Effector memory CD8-positive, alpha-beta T cell (primary cell): ENCODE measurements around the gene CLCNKB.
"Not testable (repeated sequence)": the region's sequence is repeated elsewhere in the genome, so short reads cannot be mapped to it uniquely, and the experiment has no call there.

ENCODE experiments used
- ATAC-seq: fragments of 150-1000 bp; cut with Tn5 transposase; replicated peaks from 2 replicates; pipeline ENCODE4 v1.10.0; 2021; ENCODE audit warnings: mild to moderate bottlenecking, moderate library complexity
- DNase-seq, 3 experiments: peaks; one replicate each; pipeline ENCODE4 v3.0.0; 2021
- H3K27ac Mint-ChIP-seq, 2 donors: one replicate each; pipeline ENCODE4 v1.8.0; 2022; ENCODE audit warnings: mild to moderate bottlenecking in 2 of 2, mixed read lengths in 2 of 2, moderate library complexity in 2 of 2
- H3K27me3 Mint-ChIP-seq, 2 donors: one replicate each; pipeline ENCODE4 v1.8.0; 2022; ENCODE audit warnings: mixed read lengths in 2 of 2
- H3K36me3 Mint-ChIP-seq: one replicate; pipeline ENCODE4 v1.8.0; 2022; ENCODE audit warnings: mild to moderate bottlenecking, moderate library complexity, mixed read lengths; ENCODE audit not compliant: insufficient read depth
- H3K4me1 Mint-ChIP-seq, 2 donors: one replicate each; pipeline ENCODE4 v1.8.0; 2022; ENCODE audit warnings: low read depth in 2 of 2, mixed read lengths in 2 of 2
- H3K4me3 Mint-ChIP-seq, 2 donors: one replicate each; pipeline ENCODE4 v1.8.0; 2022; ENCODE audit warnings: mild to moderate bottlenecking in 2 of 2, mixed read lengths in 2 of 2, moderate library complexity in 2 of 2
- H3K9me3 Mint-ChIP-seq, 2 donors: one replicate each; pipeline ENCODE4 v1.8.0; 2022; ENCODE audit warnings: mixed read lengths in 2 of 2

The CLCNKB gene

DNA sequence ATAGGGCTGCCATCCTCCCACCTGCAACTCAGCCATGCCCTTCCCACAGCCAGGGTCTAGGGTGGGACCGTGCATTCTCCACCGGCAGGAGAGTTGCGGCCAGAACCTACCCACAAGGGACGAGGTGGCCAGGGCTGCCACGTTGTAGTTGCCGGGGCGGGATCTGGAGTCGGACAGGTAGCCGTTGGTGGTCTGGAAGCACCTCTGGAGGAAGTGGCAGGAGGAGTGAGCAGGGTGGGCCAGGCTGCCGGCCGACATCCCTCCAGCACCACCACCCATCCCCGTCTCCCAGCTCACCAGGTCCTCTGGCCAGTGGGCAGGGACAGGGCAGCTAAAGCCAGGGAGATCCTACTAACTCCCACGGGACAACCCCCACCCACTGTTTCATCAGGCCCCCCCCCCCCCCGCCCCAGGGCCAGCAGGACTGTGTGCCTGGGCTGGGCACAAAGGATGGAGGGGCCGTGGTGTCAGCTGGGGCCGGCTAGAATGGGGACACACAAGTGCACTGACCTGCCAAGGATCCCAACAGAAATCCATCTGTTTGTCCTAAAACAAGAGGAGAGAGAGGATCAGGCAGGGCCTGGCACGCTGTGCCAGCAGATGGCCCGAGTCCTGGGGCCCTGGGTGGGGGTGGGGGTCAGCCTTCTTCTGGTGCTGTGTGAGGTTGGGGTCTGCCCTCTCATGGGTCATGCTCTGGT lies 18.6 kb downstream of the CLCNKB start:
- not testable (repeated sequence) for H3K9me3 Mint-ChIP-seq, DNase-seq, ATAC-seq, H3K36me3 Mint-ChIP-seq, H3K27ac Mint-ChIP-seq, H3K4me3 Mint-ChIP-seq
- Mint-ChIP-seq H3K27me3 (peaks cover 11 to 40% of the 10 kb centered on the region in 2 donors), H3K4me1 (peaks cover 18 to 19% of the 10 kb centered on the region in 2 donors)

DNA sequence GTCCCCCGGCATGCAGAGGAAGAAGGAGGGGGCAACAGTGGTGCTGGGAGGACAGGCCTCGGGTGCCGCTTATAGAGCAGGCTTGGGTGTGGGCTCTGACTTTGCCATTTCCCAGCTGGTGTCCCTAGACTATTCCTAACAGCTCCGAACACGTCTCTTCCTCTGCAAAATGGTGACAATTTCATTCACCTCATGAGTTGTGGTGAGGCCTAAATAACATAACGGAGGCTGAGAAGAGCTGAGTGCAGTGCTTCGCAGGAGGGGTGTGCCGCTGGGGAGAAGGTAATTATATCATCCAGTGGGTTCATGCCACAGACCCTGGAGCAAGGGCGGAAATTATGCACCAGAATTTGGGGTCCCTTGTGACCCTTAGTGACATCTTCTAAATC lies 19.1 kb downstream of the CLCNKB start:
- ATAC-seq, H3K9me3 Mint-ChIP-seq, H3K27ac Mint-ChIP-seq, H3K4me3 Mint-ChIP-seq, H3K36me3 Mint-ChIP-seq, DNase-seq: not testable (repeated sequence)
- Mint-ChIP-seq H3K27me3 (peaks cover 11 to 40% of the 10 kb centered on the region in 2 donors), H3K4me1 (peaks cover 19 to 20% of the 10 kb centered on the region in 2 donors)

DNA sequence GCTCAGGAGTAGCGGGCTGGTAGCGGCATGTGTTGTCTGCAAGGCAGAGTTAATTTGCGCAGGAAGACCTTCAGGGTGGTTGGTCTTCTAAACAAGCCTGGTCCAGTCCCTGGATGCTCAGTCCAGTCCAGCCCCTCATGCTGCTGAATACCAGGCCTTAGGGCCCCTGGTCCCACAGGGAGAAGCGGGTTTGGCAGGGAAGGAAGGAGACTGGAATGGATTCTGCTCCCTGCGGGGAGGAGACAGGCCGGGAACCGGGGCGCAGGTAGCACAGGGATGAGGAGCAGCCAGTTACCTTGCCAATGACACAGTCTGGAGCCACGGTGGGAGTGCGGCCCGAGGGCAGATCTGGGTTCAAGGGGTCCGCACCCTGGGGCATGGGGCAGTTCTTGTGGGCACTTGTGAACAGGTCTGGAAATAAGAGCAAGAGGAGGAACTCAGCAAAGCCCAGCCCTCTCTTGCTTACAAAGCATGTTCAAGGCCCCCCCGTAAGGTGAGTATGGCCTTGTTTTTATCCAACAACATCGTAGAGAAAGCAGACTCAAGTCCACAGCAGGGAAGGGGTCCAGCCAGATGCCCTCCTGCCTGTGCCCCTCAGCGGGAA lies 19.7 kb downstream of the CLCNKB start:
- peaks cover 11 to 40% of the 10 kb centered on the region in 2 donors for H3K27me3 Mint-ChIP-seq
- no peaks in the 10 kb centered on the region for H3K9me3 Mint-ChIP-seq
- H3K4me3 Mint-ChIP-seq: no peak overlapping the region
- peaks cover 19 to 21% of the 10 kb centered on the region in 2 donors for H3K4me1 Mint-ChIP-seq
- ATAC-seq (no peak), DNase-seq (no peak)
- H3K27ac Mint-ChIP-seq: no peak overlapping the region
- no peaks in the 10 kb centered on the region for H3K36me3 Mint-ChIP-seq

DNA sequence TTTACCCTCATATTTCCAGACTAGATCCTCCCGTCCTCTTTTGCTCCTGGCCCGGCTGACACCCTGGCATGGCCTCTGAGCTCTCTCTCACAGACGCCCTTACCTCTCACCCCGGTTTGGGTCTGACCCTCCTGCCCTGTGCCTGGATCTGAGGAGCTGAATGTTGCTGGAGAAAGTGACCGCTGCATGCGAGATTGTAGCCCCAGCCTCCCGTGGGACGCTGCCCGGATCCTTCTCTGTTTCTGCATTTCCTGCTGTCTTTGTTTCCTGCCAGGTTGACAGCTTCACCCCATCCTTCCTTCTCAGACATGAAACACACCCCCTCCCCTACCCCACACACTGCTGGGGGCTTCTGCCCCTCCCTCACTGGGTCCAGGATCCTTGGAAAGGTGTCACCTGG lies 20.3 kb downstream of the CLCNKB start:
- Mint-ChIP-seq H3K4me1 (peaks cover 19 to 24% of the 10 kb centered on the region in 2 donors), H3K9me3 (no peaks in the 10 kb centered on the region), H3K36me3 (no peaks in the 10 kb centered on the region), H3K27ac (peak overlapping the region in 1 of 2 donors; percentile 37), H3K4me3 (peak overlapping the region in 1 of 2 donors; percentile 36), H3K27me3 (peaks cover 11 to 45% of the 10 kb centered on the region in 2 donors)
- ATAC-seq (no peak), DNase-seq (no peak)

DNA sequence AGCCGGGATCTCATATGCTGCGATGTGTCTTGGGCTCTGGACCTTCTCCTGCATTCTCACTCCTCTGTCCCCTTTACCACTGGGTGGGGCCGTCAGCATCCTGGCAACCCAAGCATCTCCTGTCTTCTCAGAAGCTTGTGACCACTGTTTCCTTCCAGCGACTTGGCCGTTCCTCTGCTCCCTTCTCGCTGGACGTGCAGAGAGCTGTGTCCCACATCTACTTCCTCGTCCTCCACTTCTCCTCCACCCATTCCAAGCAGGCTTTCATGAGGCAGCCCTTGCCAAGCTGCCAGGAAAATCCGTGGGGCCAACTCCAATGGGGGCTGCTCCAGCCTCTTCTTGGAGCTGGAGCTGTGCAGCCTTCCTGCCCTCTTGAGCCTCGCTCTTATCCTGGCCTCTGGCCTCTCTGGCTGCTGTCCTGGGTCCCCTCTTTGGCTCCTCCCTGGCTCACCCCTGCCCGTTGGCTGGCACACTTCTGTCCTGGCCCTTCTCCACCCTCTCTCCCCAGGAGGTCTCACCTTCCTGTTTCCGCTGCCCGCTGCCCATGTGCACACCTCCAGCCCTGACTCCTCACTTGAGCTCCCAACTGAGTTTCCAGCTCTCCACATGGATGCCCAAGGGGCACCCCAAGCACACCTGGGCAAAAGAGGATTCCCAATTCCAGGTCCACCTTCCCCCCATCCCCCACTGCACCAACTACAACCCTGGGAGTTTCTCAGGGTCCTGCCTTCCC lies 21.1 kb downstream of the CLCNKB start:
- no peak for ATAC-seq
- Mint-ChIP-seq H3K4me1 (peaks cover 19 to 24% of the 10 kb centered on the region in 2 donors), H3K4me3 (peak overlapping the region in 1 of 2 donors; percentile 51), H3K9me3 (no peaks in the 10 kb centered on the region), H3K27ac (peak overlapping the region in 1 of 2 donors; percentile 37), H3K27me3 (peaks cover 11 to 48% of the 10 kb centered on the region in 2 donors), H3K36me3 (no peaks in the 10 kb centered on the region)
- DNase-seq: no peak

DNA sequence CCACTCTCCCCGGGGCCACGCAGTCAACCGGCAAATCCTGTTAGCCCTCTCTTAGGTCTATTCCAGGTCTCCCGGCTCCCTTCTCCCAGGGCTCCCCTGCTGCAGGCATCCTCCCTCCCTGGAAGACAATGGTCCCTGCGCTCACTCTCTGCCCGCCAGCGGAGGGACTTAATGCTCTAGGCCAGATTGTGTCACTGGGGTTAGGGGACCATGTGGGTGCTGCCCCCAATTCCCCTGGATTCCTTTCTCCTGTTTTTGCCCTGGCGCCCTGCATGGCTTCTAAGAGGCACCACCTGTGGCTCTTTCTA lies 21.6 kb downstream of the CLCNKB start:
- peak overlapping the region in 1 of 2 donors; percentile 51 for H3K4me3 Mint-ChIP-seq
- no peaks in the 10 kb centered on the region for H3K36me3 Mint-ChIP-seq
- ATAC-seq: no peak
- H3K27me3 Mint-ChIP-seq: peaks cover 11 to 45% of the 10 kb centered on the region in 2 donors
- peak overlapping the region in 1 of 2 donors; percentile 64 for H3K27ac Mint-ChIP-seq
- H3K4me1 Mint-ChIP-seq: peaks cover 23 to 29% of the 10 kb centered on the region in 2 donors
- H3K9me3 Mint-ChIP-seq: no peaks in the 10 kb centered on the region
- no peak for DNase-seq

DNA sequence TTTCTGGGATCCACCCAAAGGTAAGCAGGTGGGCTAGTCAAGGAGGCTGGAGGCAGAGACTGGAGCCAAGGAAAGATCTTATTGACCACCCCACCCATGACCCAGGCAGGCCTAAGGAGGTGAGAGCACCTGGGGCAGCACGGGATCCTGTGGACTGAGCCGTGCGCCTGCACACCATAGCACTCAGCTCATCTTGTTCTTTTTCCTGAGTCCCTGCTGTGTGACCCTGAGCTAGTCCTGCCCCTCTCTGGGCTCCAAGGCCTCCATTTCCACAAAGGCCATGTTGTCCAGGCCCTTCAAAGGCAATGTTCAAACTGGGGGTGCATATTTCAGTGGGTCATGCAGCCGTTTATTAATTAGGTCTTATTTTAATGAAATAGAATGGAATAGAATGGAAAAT lies 22.7 kb downstream of the CLCNKB start:
- Mint-ChIP-seq H3K9me3 (no peaks in the 10 kb centered on the region), H3K36me3 (no peaks in the 10 kb centered on the region), H3K4me1 (peaks cover 25 to 38% of the 10 kb centered on the region in 2 donors), H3K4me3 (no peak overlapping the region), H3K27me3 (peaks cover 11 to 40% of the 10 kb centered on the region in 2 donors), H3K27ac (no peak overlapping the region)
- DNase-seq: no peak
- no peak for ATAC-seq

DNA sequence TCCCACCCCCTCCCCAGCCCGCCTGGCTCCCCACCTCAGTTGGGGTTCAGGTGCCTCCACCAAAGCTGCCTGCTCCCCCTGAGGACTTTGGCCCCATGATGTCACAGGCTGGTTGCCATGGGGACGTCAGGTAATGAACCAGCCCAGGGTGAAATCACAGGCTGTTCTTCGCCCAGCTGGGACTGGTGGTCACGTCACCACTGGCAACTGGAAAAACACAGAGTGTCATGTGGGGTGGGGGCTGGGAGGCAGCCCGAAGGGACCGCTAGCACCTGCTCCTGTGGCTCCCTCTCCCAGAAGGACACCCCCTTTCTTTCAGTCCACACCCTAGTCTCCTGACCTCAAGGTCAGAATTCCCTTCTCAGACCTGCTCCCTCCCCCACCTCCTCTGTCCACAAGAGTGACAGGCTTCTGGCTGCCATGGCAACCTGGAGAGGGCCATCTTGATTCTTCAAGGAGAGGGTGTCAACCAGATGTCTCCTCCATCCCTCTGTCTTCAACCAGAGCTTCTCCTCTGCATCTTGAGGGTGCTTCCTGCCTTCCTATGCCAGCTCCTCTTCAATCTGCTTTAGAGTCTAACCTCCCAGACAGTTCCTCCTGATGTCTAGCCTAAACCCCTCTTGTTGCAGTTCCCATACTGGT lies 23.7 kb downstream of the CLCNKB start:
- Mint-ChIP-seq H3K4me1 (peaks cover 25 to 41% of the 10 kb centered on the region in 2 donors), H3K36me3 (no peaks in the 10 kb centered on the region), H3K9me3 (no peaks in the 10 kb centered on the region), H3K27me3 (peaks cover 11 to 40% of the 10 kb centered on the region in 2 donors), H3K4me3 (no peak overlapping the region), H3K27ac (no peak overlapping the region)
- DNase-seq (no peak), ATAC-seq (no peak)

DNA sequence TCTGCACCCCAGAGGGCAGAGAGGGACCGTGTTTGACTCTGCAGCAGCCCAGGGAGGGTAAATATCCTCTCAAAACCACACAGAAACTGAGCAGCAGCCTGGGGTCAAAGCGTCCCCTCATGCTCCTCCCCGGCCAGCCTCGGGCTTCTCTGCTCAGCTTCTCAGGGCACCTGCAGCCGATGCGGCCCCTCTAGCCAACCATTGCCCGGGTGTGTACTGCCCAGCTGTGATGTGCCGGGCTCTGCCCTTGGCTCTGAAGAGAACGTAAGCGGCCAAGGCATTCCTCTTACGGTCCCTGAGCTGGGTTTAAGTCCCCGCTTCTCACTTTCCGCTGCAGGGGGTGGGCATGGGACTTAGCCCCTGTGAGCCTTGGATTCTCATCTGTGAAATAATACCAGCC lies 24.4 kb downstream of the CLCNKB start:
- Mint-ChIP-seq H3K9me3 (no peaks in the 10 kb centered on the region), H3K36me3 (peaks cover 3% of the 10 kb centered on the region), H3K27ac (no peak overlapping the region), H3K27me3 (peaks cover 11 to 40% of the 10 kb centered on the region in 2 donors), H3K4me3 (no peak overlapping the region), H3K4me1 (peaks cover 25 to 41% of the 10 kb centered on the region in 2 donors)
- ATAC-seq (no peak), DNase-seq (no peak)

DNA sequence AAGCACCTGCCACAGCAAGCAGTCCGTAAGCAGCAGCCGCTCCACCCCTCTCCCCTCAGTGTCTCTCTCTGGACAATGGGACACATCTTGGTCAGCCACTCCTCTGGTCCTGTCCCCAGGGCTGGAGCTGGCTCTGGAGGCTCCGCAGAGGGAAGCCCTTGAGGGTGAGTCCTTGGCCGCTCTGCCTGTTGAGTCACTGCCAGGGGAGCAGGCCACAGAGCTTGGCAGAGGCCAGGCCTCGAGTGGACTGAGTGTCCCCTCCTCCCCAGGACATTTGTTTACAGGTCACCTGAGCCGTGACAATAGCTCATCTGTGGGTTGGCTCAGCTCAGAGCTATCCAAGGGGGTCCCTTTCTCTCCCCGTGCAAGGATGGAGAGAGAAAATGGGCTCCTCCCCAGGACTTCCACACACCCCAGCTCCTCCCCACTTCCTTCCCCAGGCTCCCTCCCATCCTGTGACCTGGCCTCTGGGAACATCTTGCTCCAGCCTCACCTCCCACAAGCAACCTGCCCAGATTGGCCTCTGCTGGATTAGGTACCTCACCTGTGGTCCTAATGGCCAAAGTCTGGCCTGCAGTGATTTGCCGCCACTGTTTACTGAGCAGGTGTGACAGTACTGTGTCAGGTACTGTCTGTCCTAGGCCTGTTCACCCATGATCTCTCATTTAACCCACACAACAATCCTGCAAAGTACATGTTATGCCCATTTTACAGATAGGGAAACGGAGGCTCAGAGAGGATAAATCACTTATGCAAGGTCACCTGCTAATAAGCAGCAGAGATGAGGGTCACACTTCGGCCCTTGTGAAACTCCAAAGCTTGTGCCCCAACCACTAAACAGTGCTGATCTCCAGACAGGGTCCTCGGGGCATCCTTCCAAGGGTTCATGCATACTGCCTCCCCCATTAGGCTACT lies 25.0 kb downstream of the CLCNKB start:
- DNase-seq (no peak), ATAC-seq (no peak)
- H3K36me3 Mint-ChIP-seq: peaks cover 3% of the 10 kb centered on the region
- no peak overlapping the region for H3K4me3 Mint-ChIP-seq
- H3K27me3 Mint-ChIP-seq: peaks cover 11 to 41% of the 10 kb centered on the region in 2 donors
- no peak overlapping the region for H3K27ac Mint-ChIP-seq
- H3K9me3 Mint-ChIP-seq: no peaks in the 10 kb centered on the region
- peaks cover 24 to 41% of the 10 kb centered on the region in 2 donors for H3K4me1 Mint-ChIP-seq

DNA sequence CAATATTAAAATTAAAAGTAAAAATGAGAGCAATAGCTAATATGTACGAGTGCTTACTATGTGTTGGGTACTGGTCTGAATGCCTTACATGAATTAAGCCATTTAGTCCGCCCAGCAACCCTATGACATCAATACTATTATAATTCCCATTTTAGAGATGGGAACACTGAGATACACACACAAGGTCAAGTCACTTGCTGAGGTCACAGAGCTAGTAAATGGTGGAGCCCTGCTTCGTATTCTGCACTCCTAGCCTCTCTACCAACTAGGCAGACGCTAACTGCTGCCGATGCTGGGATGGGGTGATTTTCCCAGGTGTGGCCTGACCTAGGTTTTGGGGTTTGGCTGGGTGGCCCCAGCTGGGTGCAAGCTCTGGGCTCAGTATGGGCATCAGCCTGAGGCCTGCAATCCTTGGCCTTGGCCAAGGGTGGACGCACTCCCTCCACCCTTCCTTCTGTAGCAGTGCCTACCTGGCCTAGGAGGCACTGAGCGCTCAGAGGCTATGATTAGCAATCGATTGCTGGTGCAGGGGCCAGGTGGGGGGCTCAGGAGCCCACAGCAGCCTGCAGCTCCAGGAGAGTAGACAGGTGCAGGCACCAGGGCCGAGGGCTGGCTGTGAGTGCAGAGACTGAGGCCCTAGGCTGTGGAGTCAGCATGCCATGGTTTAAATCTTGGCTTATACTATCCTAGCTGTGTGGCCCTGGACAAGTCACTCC lies 27.2 kb downstream of the CLCNKB start:
- no peak for ATAC-seq

DNA sequence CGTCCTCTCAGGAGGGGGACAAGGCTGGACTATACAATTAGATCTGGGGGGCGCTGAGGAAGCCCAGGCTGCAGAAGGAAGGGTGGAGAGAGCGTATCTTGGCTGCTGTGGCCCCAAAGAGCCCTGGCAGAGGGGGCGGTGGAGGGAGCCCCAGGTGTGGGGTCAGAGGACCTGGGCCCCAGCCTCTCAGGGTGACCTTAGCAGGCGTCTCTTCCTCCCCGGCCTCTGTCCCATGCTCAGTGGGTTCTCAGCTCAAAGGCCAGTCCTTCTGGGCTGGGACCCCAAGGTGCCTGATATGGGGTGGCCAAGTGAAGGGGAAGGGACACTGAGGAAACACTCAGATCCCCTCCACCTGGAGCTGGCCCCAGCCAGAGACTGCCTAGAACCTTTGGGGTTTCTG lies 28.0 kb downstream of the CLCNKB start:
- H3K4me3 Mint-ChIP-seq: peak overlapping the region in 1 of 2 donors; percentile 32
- H3K27ac Mint-ChIP-seq: no peak overlapping the region
- ATAC-seq (no peak), DNase-seq (no peak)
- H3K4me1 Mint-ChIP-seq: peaks cover 14 to 28% of the 10 kb centered on the region in 2 donors
- peaks cover 6 to 31% of the 10 kb centered on the region in 2 donors for H3K27me3 Mint-ChIP-seq
- peaks cover 7% of the 10 kb centered on the region for H3K36me3 Mint-ChIP-seq
- H3K9me3 Mint-ChIP-seq: no peaks in the 10 kb centered on the region

More for the DNA sequence above, 27.2 kb downstream of the CLCNKB start:
- Mint-ChIP-seq H3K4me3 (no peak overlapping the region), H3K27ac (peak overlapping the region in 1 of 2 donors; percentile 83), H3K27me3 (peaks cover 6 to 33% of the 10 kb centered on the region in 2 donors), H3K36me3 (peaks cover 7% of the 10 kb centered on the region), H3K9me3 (no peaks in the 10 kb centered on the region), H3K4me1 (peaks cover 14 to 28% of the 10 kb centered on the region in 2 donors)
- DNase-seq: no peak
